H1 (cell line): ENCODE results near the gene GZMM. TPM values are rescaled to one million over a fixed set of nuclear protein-coding genes. Genes with fewer than 3 reads are reported as not detected.

Experiments used
- ATF3 ChIP-seq: IDR thresholded peaks from 2 replicates; pipeline ENCODE4 v1.6.1; 2011; ENCODE audit warnings: low read depth, mild to moderate bottlenecking, low read length; ENCODE audit not compliant: insufficient read depth
- BACH1 ChIP-seq: IDR thresholded peaks from 2 replicates; pipeline ENCODE4 v1.6.1; 2012; ENCODE audit warnings: low read length, improper control_type of control experiment
- CHD2 ChIP-seq: IDR thresholded peaks from 2 replicates; pipeline ENCODE4 v1.6.1; 2012; ENCODE audit warnings: low read length, improper control_type of control experiment
- CREB1 ChIP-seq: IDR thresholded peaks from 2 replicates; pipeline ENCODE4 v1.6.1; 2012; ENCODE audit warnings: inconsistent platforms
- E2F6 ChIP-seq: IDR thresholded peaks from 2 replicates; pipeline ENCODE4 v1.6.1; 2012; ENCODE audit warnings: inconsistent platforms
- EP300 ChIP-seq, 2 experiments: IDR thresholded peaks; 1 replicate in 1 of 2; 2 replicates in 1 of 2; pipeline ENCODE4 v1.6.1; 2011 to 2012; ENCODE audit warnings: low read depth in 2 of 2, low read length in 2 of 2, mild to moderate bottlenecking in 2 of 2, borderline replicate concordance in 1 of 2, inconsistent platforms in 1 of 2, moderate library complexity in 1 of 2
- HDAC2 ChIP-seq, 2 experiments: fragments of 300-600 bp in 1 of 2; sonication (generic) in 1 of 2; IDR thresholded peaks; 2 replicates each; pipeline ENCODE4 v1.6.1; 2011 to 2012; ENCODE audit warnings: low read depth in 2 of 2, low read length in 2 of 2, mild to moderate bottlenecking in 2 of 2, moderate library complexity in 2 of 2, borderline replicate concordance in 1 of 2, inconsistent platforms in 1 of 2
- JUND ChIP-seq: IDR thresholded peaks from 2 replicates; pipeline ENCODE4 v1.6.1; 2011; ENCODE audit warnings: mild to moderate bottlenecking, improper control_type of control experiment, low read length
- KDM1A ChIP-seq: fragments of 200-600, 300-600 bp; sonication (generic); IDR thresholded peaks from 2 replicates; pipeline ENCODE4 v1.7.1; 2016; ENCODE audit warnings: mild to moderate bottlenecking, low read length, borderline replicate concordance
- NANOG ChIP-seq: IDR thresholded peaks from 2 replicates; pipeline ENCODE4 v1.6.1; 2011; ENCODE audit warnings: low read length, low read depth, mild to moderate bottlenecking, inconsistent platforms; ENCODE audit not compliant: insufficient read depth, poor library complexity, severe bottlenecking
- NRF1 ChIP-seq: IDR thresholded peaks from 2 replicates; pipeline ENCODE4 v1.6.1; 2011; ENCODE audit warnings: mild to moderate bottlenecking, low read depth, low read length, improper control_type of control experiment
- PHF8 ChIP-seq: fragments of 200-600 bp; sonication (generic); conservative IDR thresholded peaks from 2 replicates; pipeline ENCODE4 v1.7.1; 2012; ENCODE audit warnings: low read depth, mild to moderate bottlenecking, inconsistent platforms, low read length, moderate library complexity
- SP1 ChIP-seq: IDR thresholded peaks from 2 replicates; pipeline ENCODE4 v1.6.1; 2011; ENCODE audit warnings: low read depth, low read length
- SRF ChIP-seq: IDR thresholded peaks from 2 replicates; pipeline ENCODE4 v1.6.1; 2011; ENCODE audit warnings: mild to moderate bottlenecking, low read depth, low read length, moderate library complexity
- TAF1 ChIP-seq: IDR thresholded peaks from 2 replicates; pipeline ENCODE4 v1.6.1; 2011; ENCODE audit warnings: mild to moderate bottlenecking, low read depth, low read length
- TEAD4 ChIP-seq: IDR thresholded peaks from 2 replicates; pipeline ENCODE4 v1.6.1; 2012; ENCODE audit warnings: low read depth, low read length, inconsistent platforms, mixed read lengths
- polyA plus RNA-seq, 7 experiments: library from polyadenylated mRNA; depleted of rRNA in 3 of 7; stranded (reverse) in 5 of 7; unstranded in 2 of 7; fragments of >200 nt in 5 of 7; fragments of 200-250 nt in 2 of 7; gene quantifications; 1 replicate in 5 of 7; 2 replicates in 1 of 7; 4 replicates in 1 of 7; pipeline versions ENCODE4 v1.2.1 to v1.2.3, GENCODE V29; 2011 to 2013; ENCODE audit warnings: missing spikeins in 2 of 7, mixed read lengths in 2 of 7
- total RNA-seq: library from RNA; stranded (reverse); fragmentation: NEBNext Ultra II Directional; extraction: Animal tissue kit (Norgen Biotek cat#: 25700); gene quantifications from 2 replicates; pipeline ENCODE4 v1.2.1, GENCODE V29; 2021

GZMM gene
- total and polyA plus RNA-seq, 2 of the 8 experiments (the other 6 are each of a cell fraction or from before 2014, with no cell fraction given): 0.09 to 0.32 TPM

- TF ChIP-seq PHF8 (0 out of 2 replicates have a peak, but pooled peaks have one; percentile 28), CHD2 (no peak), ATF3 (no peak), JUND (no peak), CREB1 (no peak), TEAD4 (no peak), SRF (no peak), KDM1A (no peak), EP300 (IDR thresholded peaks at IDR 0.05; ENCODE audit: borderline replicate concordance in 1 of 2, low read depth in 2 of 2, low read length in 2 of 2) (no peak), BACH1 (no peak), NRF1 (no peak), HDAC2 (IDR thresholded peaks at IDR 0.05; ENCODE audit: borderline replicate concordance in 1 of 2, low read depth in 2 of 2, low read length in 2 of 2) (no peak), E2F6 (no peak), SP1 (no peak), TAF1 (no peak), NANOG (no peak)
- TF ChIP-seq, all 59 proteins: peak for 6
Observed at GRCh38 chr19:497869-498510, 45.9 kb upstream of the GZMM start (continued).
